ENCODE results near the gene L3MBTL2.

Gene L3MBTL2

GRCh38 chr22:41215926-41216325 lies 10.8 kb downstream of the L3MBTL2 start:
- no peak for DNase-seq

GRCh38 chr22:41216984-41217383 lies 11.9 kb downstream of the L3MBTL2 start:
- no peak for DNase-seq

DNA sequence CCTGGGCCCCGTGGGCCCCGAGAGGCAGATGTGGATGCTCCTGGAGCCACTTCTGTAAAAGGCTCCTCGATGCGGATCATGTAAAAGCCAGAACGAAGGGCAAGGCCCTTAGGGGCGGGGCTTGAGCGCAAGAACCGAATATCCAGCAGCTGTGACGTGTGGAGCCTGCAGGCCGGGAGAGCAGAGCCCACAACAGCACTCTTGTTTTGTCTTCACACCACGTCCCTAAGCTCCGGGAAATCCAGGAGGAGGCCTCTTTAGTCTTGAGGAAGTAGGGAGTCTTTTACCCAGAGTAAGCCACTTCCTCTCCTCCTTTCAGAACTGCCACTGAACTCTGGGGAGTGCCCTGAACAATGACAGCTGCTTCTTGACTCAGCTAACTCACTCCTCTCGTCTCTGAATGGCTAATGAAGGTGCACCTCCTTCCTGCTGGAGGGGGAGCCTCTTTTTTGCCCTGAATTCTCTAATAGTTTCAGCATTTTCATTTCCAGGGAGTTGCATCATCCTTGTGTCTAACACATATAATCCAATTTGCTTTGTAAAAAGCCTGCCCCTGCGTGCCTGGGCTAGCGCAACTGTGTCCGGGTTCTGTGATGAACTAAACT lies 12.5 kb downstream of the L3MBTL2 start:
- no peak for DNase-seq

GRCh38 chr22:41222846-41223507 lies 17.9 kb downstream of the L3MBTL2 start:
- DNase-seq: no peak

DNA sequence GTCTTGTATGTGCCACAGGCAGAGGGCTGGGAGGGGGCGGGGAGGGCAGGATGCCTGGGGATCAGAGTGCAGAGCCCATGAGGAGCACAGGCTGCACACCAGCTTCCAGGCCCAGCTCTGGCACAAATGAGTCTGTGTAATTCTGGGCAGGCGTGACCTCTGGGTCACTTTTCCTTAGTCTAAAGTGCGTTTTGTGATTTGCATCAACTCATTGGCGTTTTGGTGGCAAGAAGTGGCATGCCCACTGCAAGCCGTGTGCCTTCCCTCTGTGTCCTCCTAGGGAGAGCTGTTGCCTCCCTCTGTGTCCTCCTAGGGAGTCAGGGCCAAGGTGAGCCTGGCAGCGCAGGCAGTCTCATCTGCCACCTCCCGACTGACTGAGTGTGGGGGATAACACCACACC lies 18.4 kb downstream of the L3MBTL2 start:
- no peak for DNase-seq

GRCh38 chr22:41226723-41227655 lies 21.9 kb downstream of the L3MBTL2 start:
- DNase-seq: no peak

DNA sequence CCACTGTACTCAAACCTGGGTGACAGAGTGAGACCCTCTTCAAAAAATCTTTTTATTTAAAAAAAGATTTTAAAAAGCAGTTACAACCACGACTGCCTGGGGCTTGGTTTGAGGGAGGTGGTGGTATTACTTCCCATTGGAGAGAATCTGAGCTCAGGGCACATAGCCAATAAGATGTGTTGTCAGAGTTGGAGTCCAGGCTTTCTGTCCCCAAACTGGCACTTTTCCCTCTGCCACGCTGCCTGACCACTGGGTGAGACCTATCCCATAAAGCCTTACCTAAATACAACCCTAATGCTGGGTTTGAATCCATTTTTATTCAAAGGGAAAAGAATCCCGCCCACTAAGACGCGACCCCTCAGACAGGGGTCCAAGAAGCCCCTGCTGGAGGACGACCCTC lies 24.1 kb downstream of the L3MBTL2 start:
- DNase-seq: no peak

DNA sequence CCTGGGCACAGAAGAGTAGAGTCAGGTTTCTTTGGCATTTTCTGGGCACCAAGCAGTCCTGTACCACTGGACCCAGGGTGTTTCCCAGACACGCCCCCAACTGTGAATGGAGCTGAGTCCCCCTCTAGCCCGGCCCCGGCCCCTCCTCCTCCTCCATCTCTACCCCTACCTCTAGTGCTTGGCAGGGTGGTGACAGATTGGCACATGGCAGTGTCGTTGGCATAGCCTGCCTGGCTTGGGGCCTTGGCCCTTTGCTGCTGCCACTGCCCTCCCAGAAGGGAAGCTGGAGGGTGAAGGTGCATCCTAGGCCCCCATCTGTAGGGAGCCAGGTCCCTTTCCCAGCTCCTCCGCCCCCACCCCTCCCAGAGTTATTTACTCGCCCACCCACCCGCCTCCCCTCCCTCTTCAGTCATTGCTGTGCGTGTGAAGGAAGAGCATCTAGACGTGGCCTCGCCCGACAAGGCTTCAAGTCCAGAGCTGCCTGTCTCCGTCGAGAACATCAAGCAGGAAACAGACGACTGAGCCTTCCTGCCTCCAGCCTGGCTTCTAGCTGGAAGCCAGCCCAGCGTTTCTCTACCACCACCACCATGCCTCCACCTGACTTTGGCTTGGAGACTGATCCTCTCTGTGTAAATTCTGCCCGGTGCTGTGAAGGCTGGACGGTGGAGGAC lies 24.8 kb downstream of the L3MBTL2 start:
- DNase-seq: no peak

GRCh38 chr22:41230401-41230785 lies 25.3 kb downstream of the L3MBTL2 start:
- no peak for DNase-seq

- no peak for DNase-seq
These were observed 26.3 kb downstream of the L3MBTL2 start for GRCh38 chr22:41231369-41231768.

GRCh38 chr22:41234815-41235695 lies 29.9 kb downstream of the L3MBTL2 start:
- no peak for DNase-seq

DNA sequence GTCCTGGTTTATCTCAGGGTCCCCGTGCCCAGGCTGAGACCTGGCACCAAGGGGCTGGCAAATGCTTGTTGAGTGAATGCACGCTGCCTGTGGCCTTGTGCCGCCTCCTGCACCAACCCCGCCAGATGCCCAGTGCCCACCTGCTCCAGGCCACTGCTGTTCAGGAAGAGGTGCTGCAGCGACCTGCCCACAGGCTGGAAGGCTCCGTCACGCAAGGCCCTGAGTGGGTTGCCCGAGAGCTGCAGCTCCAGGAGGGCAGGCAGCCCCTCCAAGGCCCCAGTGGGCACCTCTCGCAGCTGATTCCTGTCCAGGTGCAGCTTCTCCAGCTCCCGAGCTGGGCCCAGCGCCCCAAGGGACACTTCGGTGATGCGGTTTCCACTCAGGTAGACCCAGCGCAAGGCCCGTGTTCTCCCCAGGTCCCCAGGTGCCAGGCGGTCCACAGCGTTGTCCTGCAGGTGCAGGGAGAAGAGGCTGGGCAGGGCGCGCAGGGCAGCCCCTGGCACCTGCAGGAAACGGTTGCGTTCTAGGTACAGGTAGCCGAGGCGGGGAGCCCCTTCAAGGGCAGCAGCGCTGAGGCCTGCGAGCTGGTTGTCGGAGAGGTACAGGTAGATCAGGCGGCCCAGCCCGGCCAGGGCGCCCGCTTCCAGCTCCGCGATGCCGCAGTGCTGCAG lies 32.1 kb downstream of the L3MBTL2 start:
- no peak for DNase-seq

GRCh38 chr22:41237707-41238569 lies 32.8 kb downstream of the L3MBTL2 start:
- no peak for DNase-seq

GRCh38 chr22:41238570-41239442 lies 33.7 kb downstream of the L3MBTL2 start:
- no peak for DNase-seq

- no peak for DNase-seq
These were observed 34.5 kb downstream of the L3MBTL2 start for GRCh38 chr22:41239443-41240128.

DNA sequence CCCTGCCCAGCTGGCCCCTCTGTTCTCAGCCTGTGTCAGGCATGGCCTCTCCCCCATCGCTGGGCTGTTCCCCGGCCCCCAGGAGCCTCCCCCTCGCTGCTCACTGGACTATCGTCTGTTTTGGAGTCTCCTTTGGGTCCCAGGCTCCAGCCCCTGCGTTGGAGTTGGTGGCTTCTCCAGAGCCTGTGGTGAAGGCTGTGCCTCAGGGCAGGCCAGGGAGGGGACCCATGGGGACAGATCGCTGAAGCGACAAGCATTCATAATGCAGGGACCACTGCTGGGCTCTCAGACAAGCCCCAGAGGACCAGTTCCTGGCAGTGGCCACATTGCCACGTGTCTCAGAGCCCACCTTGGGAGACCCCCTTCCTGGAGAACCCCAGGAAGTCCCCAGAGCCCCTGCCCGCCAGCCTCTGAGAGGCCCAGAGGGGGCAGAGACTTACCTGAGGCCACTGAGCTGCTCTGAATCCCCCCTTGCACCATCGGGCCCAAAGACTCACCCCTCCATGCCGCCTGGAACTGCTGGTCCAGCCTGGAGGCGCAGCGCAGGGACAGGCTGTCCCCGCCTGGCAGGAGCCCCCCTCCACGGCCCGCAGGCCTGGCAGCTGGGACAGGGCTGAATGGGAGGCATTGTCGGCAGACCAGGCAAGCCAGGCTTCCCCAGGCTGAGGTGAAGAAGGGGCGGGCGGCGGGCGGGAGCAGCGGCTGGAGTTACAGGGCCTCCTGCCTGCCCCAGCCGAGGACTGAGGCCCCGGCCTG lies 35.4 kb downstream of the L3MBTL2 start, which contains the start of gene CHADL:
CHADL (minus strand) TSS at position 555 of the 756 bp plus-strand sequence; CDS start at position 505, 50 bp downstream.
- no peak for DNase-seq

- no peak for DNase-seq
These were observed 36.1 kb downstream of the L3MBTL2 start for GRCh38 chr22:41241133-41241676.

Data from NCI-H2081 treated with DMSO at 0.1 percent for 48 hours (cell line).